GM18909 (cell line): ENCODE data around the gene AGAP2.
"Not testable (repeated sequence)": the region's sequence is repeated elsewhere in the genome, so short reads cannot be mapped to it uniquely, and the experiment has no call there.

Experiments used
- ATAC-seq: cut with Tn5 transposase; IDR thresholded peaks from one replicate; pipeline ENCODE4 v1.9.1; 2021; ENCODE audit warnings: mild to moderate bottlenecking; ENCODE audit not compliant: unreplicated experiment, poor library complexity

AGAP2 gene

GRCh38 chr12:57708296-57708695, 30.2 kb downstream of the AGAP2 start:
- ATAC-seq, result no peak

- no peak for ATAC-seq
These were observed 31.3 kb downstream of the AGAP2 start for GRCh38 chr12:57707250-57707649.

- ATAC-seq, result no peak
These were observed 38.2 kb downstream of the AGAP2 start for GRCh38 chr12:57700317-57700716.

GRCh38 chr12:57698414-57698813, 40.1 kb downstream of the AGAP2 start:
- no peak for ATAC-seq

- ATAC-seq, result no peak
These were observed 41.5 kb downstream of the AGAP2 start for GRCh38 chr12:57697076-57697475.

GRCh38 chr12:57695770-57696432, 42.6 kb downstream of the AGAP2 start:
- ATAC-seq, result no peak

- peak; percentile 3 for ATAC-seq
These were observed 44.0 kb downstream of the AGAP2 start for GRCh38 chr12:57694459-57695019.

GRCh38 chr12:57693659-57694458, 44.7 kb downstream of the AGAP2 start, which contains the start of gene OS9:
Gene OS9, plus strand, starts transcription at chr12:57694132. Its CDS starts 30 bp downstream, at chr12:57694162.
- ATAC-seq, result peak; percentile 97

- no peak for ATAC-seq
These were observed 45.3 kb downstream of the AGAP2 start for GRCh38 chr12:57693317-57693658.

- no peak for ATAC-seq
These were observed 46.0 kb downstream of the AGAP2 start for GRCh38 chr12:57692500-57692899.

GRCh38 chr12:57688931-57689330, 49.6 kb downstream of the AGAP2 start:
- no peak for ATAC-seq

GRCh38 chr12:57687862-57688261, 50.7 kb downstream of the AGAP2 start:
- ATAC-seq, result no peak

GRCh38 chr12:57679697-57680096, 58.8 kb downstream of the AGAP2 start:
- no peak for ATAC-seq

- not testable (repeated sequence) for ATAC-seq
These were observed 60.6 kb downstream of the AGAP2 start for GRCh38 chr12:57677947-57678346.

GRCh38 chr12:57674691-57675090, 63.9 kb downstream of the AGAP2 start:
- ATAC-seq, result no peak
